Measurements from ENCODE around the gene NMBR.

- TF ChIP-seq CTCF (IDR thresholded peaks at IDR 0.05): no peak
- no peak for TF ChIP-seq POLR2AphosphoS5 (IDR thresholded peaks at IDR 0.05; ENCODE audit: low read depth, low read length)
Measured at GRCh38 chr6:142027074-142027473, 119.8 kb downstream of the NMBR start.

Data from Panc1 (cell line).